ENCODE results near the gene PLCB2.

GRCh38 chr15:40325700-40326099 is 18.0 kb upstream of the PLCB2 start:
- no peak for TF ChIP-seq POLR2A (IDR thresholded peaks at IDR 0.05)
- TF ChIP-seq CTCF (IDR thresholded peaks at IDR 0.05) = no peak

Data from lower leg skin (tissue), 3 donors.